Neural progenitor cell (in vitro differentiated cells): Measurements from ENCODE around the gene ADAMTS20.

Source experiments
- CTCF ChIP-seq: fragments of 200-600 bp; sonication (generic); IDR thresholded peaks from 2 replicates; pipeline ENCODE4 v1.5.1; 2017; ENCODE audit warnings: antibody characterized with exemption, mild to moderate bottlenecking
- EZH2 ChIP-seq: fragments of 200-600 bp; sonication (generic); IDR thresholded peaks from 2 replicates; pipeline ENCODE4 v1.6.1; 2017; ENCODE audit warnings: antibody characterized with exemption, mild to moderate bottlenecking, moderate library complexity
- EZH2phosphoT487 ChIP-seq: fragments of 200-600 bp; sonication (generic); IDR thresholded peaks from 2 replicates; pipeline ENCODE4 v1.6.1; 2017; ENCODE audit warnings: antibody characterized with exemption

DNA sequence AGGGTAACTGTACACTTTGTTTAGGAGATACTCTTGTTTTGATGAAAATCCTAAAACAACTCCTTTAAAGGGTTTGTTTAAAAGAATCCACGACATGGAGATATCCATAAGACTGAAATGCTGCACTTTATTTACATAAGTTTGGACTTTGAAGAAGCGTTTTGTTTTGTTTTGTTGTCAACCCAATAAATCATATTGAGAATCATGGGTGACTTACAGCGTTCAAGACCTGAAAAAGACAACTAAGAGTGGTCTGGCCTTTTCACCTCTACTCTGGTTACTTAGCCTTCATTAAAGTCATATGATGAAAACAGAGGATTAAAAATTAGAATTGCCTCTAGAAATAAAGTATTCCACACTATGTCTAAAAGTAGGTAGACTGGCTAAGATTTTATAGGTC is 234.8 kb downstream of the ADAMTS20 start:
- TF ChIP-seq EZH2phosphoT487, result no peak
- no peak for TF ChIP-seq CTCF
- TF ChIP-seq EZH2, result no peak
